ENCODE data around the gene PDLIM4. TPM values are rescaled to one million over a fixed set of nuclear protein-coding genes. Genes with fewer than 3 reads are reported as not detected.

The PDLIM4 gene
- total RNA-seq, 4 donors from 2014 or later = 16.5 to 79.2 (median 47.7) TPM

- no peak for DNase-seq
- 85 to 94% methylated on average over 2 of the region's 2 CpGs for WGBS, 2 donors
- no peak overlapping the region for H3K4me3 ChIP-seq
- no peaks in the 10 kb centered on the region for H3K9me3 ChIP-seq
- no peak overlapping the region for H3K27ac ChIP-seq
- H3K36me3 ChIP-seq = no peaks in the 10 kb centered on the region
- intact Hi-C loops (cut with DNase I) = loop anchor here (10.0 kb wide), 1 partner anchor 244 kb away; the partner anchor contains the start of gene IRF1
- TF ChIP-seq POLR2A (IDR thresholded peaks at IDR 0.05) (no peak), CTCF (IDR thresholded peaks at IDR 0.05) (no peak)
- H3K4me1 ChIP-seq = peaks cover 15 to 32% (median 21%) of the 10 kb centered on the region in 3 donors
- H3K27me3 ChIP-seq = no peaks in the 10 kb centered on the region
These were observed 6.9 kb upstream of the PDLIM4 start for GRCh38 chr5:132250547-132250946.

- TF ChIP-seq POLR2A (IDR thresholded peaks at IDR 0.05) = no peak
- no peak for TF ChIP-seq CTCF (IDR thresholded peaks at IDR 0.05)
- Histone ChIP-seq H3K4me1 (peaks cover 15 to 40% (median 21%) of the 10 kb centered on the region in 3 donors), H3K27ac (no peak overlapping the region), H3K27me3 (no peaks in the 10 kb centered on the region), H3K36me3 (no peaks in the 10 kb centered on the region), H3K9me3 (no peaks in the 10 kb centered on the region), H3K4me3 (no peak overlapping the region)
- DNase-seq = no peak
- 88 to 92% methylated on average over 3 to 7 of the region's 10 CpGs for WGBS, 2 donors
- intact Hi-C loops (cut with DNase I) = loop anchor here (10.0 kb wide), 1 partner anchor 244 kb away; the partner anchor contains the start of gene IRF1
These were observed 6.2 kb upstream of the PDLIM4 start for GRCh38 chr5:132251220-132251725.

- peak overlapping the region in 3 of 4 donors; percentile 58 to 75 (median 70) for H3K27ac ChIP-seq
- 53 to 60% methylated on average over 2 to 3 of the region's 4 CpGs for WGBS, 2 donors
- H3K36me3 ChIP-seq = no peaks in the 10 kb centered on the region
- H3K9me3 ChIP-seq = no peaks in the 10 kb centered on the region
- H3K27me3 ChIP-seq = peaks cover 0 to 3% (median 0%) of the 10 kb centered on the region in 4 donors
- peaks cover 21 to 53% (median 28%) of the 10 kb centered on the region in 3 donors for H3K4me1 ChIP-seq
- no peak for DNase-seq
- intact Hi-C loops (cut with DNase I) = loop anchor here (10.0 kb wide), 1 partner anchor 242 kb away; the partner anchor contains the start of gene IRF1
- H3K4me3 ChIP-seq = no peak overlapping the region
- TF ChIP-seq CTCF (IDR thresholded peaks at IDR 0.05) = no peak
- no peak for TF ChIP-seq POLR2A (IDR thresholded peaks at IDR 0.05)
These were observed 4.5 kb upstream of the PDLIM4 start for GRCh38 chr5:132253008-132253441.

GRCh38 chr5:132253452-132254320, 3.8 kb upstream of the PDLIM4 start:
- Histone ChIP-seq H3K4me3 (no peak overlapping the region), H3K4me1 (peaks cover 24 to 60% (median 33%) of the 10 kb centered on the region in 3 donors), H3K27ac (peak overlapping the region; percentile 41 to 75 (median 64)), H3K27me3 (peaks cover 0 to 3% (median 0%) of the 10 kb centered on the region in 4 donors), H3K36me3 (no peaks in the 10 kb centered on the region), H3K9me3 (no peaks in the 10 kb centered on the region)
- no peak for DNase-seq
- intact Hi-C loops (cut with DNase I) = loop anchor here (10.0 kb wide), 1 partner anchor 241 kb away; the partner anchor contains the start of gene IRF1
- TF ChIP-seq POLR2A (IDR thresholded peaks at IDR 0.05) (no peak), CTCF (IDR thresholded peaks at IDR 0.05) (no peak)
- 77 to 82% methylated on average over 5 to 6 of the region's 8 CpGs for WGBS, 2 donors
